Liver (tissue), 3 donors: Measurements from ENCODE around the gene USP6NL.

Experiments used
- EGR1 ChIP-seq, 2 donors: IDR thresholded peaks; 2 replicates each; pipeline ENCODE4 v1.6.1; 2016 to 2018; ENCODE audit warnings: antibody characterized with exemption in 2 of 2, low read depth in 2 of 2
- GABPA ChIP-seq, 2 donors: IDR thresholded peaks in 1 of 2; conservative IDR thresholded peaks in 1 of 2; 2 replicates each; pipeline ENCODE4 v1.6.1; 2016; ENCODE audit warnings: antibody characterized with exemption in 2 of 2, mild to moderate bottlenecking in 1 of 2, moderate library complexity in 1 of 2
- HNF4A ChIP-seq, 2 donors: conservative IDR thresholded peaks; 2 replicates each; pipeline ENCODE4 v1.6.1; 2016; ENCODE audit warnings: antibody characterized with exemption in 2 of 2, mild to moderate bottlenecking in 2 of 2
- HNF4G ChIP-seq: IDR thresholded peaks from 2 replicates; pipeline ENCODE4 v1.6.1; 2016; ENCODE audit warnings: antibody characterized with exemption
- JUND ChIP-seq, 2 donors: IDR thresholded peaks; 2 replicates each; pipeline ENCODE4 v1.6.1; 2016; ENCODE audit warnings: antibody characterized with exemption in 2 of 2
- SP1 ChIP-seq: IDR thresholded peaks from 2 replicates; pipeline ENCODE4 v1.6.1; 2018; ENCODE audit warnings: antibody characterized with exemption, mild to moderate bottlenecking
- TAF1 ChIP-seq: conservative IDR thresholded peaks from 2 replicates; pipeline ENCODE4 v1.6.1; 2016; ENCODE audit warnings: antibody characterized with exemption, mild to moderate bottlenecking
- YY1 ChIP-seq: IDR thresholded peaks from 2 replicates; pipeline ENCODE4 v1.6.1; 2016; ENCODE audit warnings: antibody characterized with exemption, mild to moderate bottlenecking
- TF ChIP-seq, protein P1 (sequence below): fragments of 150-350 bp; IDR thresholded peaks from 2 replicates; pipeline ENCODE4 v1.5.1; 2017; ENCODE audit warnings: improper control_type of control experiment, low read depth, low read length; ENCODE audit not compliant: missing input control
- TF ChIP-seq, protein P2 (sequence below): IDR thresholded peaks from 2 replicates; pipeline ENCODE4 v1.6.1; 2016; ENCODE audit warnings: antibody characterized with exemption
- TF ChIP-seq, protein P3 (sequence below): IDR thresholded peaks from 2 replicates; pipeline ENCODE4 v1.6.1; 2016; ENCODE audit warnings: antibody characterized with exemption, mild to moderate bottlenecking
- TF ChIP-seq, protein P4 (sequence below): IDR thresholded peaks from 2 replicates; pipeline ENCODE4 v1.6.1; 2016; ENCODE audit warnings: antibody characterized with exemption
- TF ChIP-seq, protein P5 (sequence below): IDR thresholded peaks from 2 replicates; pipeline ENCODE4 v1.6.1; 2016; ENCODE audit warnings: antibody characterized with exemption
- donor health status: healthy.
- donor health status: healthy.

DNA sequence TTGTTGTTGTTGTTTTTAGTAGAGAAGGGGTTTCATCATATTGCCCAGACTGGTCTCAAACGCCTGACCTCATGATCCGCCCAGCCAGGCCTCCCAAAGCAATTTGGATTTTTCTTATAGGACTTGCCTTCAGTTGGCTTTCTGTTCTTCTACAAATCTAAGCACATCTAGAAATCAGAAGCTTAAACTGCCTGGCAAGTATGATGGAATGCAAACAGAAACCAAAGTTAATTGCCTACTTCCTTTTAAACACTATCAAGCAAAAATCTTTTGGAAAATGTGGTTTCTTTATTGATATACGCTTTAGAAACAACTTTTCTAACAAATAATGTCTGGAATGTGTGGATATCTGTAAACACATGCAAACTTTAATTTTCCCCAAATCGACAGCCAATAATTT, 64.9 kb downstream of the USP6NL start:
- TF ChIP-seq EGR1 (IDR thresholded peaks at IDR 0.05; ENCODE audit: low read depth in 2 of 2) (no peak), SP1 (no peak), HNF4G (no peak), HNF4A (conservative IDR thresholded peaks at IDR 0.05) (no peak), YY1 (no peak), TAF1 (no peak), GABPA (IDR thresholded peaks at IDR 0.05 in 1 of 2, conservative IDR thresholded peaks at IDR 0.05 in 1 of 2) (no peak), JUND (IDR thresholded peaks at IDR 0.05) (no peak)
- TF ChIP-seq, protein P1, sequence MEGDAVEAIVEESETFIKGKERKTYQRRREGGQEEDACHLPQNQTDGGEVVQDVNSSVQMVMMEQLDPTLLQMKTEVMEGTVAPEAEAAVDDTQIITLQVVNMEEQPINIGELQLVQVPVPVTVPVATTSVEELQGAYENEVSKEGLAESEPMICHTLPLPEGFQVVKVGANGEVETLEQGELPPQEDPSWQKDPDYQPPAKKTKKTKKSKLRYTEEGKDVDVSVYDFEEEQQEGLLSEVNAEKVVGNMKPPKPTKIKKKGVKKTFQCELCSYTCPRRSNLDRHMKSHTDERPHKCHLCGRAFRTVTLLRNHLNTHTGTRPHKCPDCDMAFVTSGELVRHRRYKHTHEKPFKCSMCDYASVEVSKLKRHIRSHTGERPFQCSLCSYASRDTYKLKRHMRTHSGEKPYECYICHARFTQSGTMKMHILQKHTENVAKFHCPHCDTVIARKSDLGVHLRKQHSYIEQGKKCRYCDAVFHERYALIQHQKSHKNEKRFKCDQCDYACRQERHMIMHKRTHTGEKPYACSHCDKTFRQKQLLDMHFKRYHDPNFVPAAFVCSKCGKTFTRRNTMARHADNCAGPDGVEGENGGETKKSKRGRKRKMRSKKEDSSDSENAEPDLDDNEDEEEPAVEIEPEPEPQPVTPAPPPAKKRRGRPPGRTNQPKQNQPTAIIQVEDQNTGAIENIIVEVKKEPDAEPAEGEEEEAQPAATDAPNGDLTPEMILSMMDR, result no peak
- TF ChIP-seq, protein P2, sequence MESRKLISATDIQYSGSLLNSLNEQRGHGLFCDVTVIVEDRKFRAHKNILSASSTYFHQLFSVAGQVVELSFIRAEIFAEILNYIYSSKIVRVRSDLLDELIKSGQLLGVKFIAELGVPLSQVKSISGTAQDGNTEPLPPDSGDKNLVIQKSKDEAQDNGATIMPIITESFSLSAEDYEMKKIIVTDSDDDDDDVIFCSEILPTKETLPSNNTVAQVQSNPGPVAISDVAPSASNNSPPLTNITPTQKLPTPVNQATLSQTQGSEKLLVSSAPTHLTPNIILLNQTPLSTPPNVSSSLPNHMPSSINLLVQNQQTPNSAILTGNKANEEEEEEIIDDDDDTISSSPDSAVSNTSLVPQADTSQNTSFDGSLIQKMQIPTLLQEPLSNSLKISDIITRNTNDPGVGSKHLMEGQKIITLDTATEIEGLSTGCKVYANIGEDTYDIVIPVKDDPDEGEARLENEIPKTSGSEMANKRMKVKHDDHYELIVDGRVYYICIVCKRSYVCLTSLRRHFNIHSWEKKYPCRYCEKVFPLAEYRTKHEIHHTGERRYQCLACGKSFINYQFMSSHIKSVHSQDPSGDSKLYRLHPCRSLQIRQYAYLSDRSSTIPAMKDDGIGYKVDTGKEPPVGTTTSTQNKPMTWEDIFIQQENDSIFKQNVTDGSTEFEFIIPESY, result no peak
- TF ChIP-seq, protein P3, sequence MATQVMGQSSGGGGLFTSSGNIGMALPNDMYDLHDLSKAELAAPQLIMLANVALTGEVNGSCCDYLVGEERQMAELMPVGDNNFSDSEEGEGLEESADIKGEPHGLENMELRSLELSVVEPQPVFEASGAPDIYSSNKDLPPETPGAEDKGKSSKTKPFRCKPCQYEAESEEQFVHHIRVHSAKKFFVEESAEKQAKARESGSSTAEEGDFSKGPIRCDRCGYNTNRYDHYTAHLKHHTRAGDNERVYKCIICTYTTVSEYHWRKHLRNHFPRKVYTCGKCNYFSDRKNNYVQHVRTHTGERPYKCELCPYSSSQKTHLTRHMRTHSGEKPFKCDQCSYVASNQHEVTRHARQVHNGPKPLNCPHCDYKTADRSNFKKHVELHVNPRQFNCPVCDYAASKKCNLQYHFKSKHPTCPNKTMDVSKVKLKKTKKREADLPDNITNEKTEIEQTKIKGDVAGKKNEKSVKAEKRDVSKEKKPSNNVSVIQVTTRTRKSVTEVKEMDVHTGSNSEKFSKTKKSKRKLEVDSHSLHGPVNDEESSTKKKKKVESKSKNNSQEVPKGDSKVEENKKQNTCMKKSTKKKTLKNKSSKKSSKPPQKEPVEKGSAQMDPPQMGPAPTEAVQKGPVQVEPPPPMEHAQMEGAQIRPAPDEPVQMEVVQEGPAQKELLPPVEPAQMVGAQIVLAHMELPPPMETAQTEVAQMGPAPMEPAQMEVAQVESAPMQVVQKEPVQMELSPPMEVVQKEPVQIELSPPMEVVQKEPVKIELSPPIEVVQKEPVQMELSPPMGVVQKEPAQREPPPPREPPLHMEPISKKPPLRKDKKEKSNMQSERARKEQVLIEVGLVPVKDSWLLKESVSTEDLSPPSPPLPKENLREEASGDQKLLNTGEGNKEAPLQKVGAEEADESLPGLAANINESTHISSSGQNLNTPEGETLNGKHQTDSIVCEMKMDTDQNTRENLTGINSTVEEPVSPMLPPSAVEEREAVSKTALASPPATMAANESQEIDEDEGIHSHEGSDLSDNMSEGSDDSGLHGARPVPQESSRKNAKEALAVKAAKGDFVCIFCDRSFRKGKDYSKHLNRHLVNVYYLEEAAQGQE, result no peak
- TF ChIP-seq, protein P4, sequence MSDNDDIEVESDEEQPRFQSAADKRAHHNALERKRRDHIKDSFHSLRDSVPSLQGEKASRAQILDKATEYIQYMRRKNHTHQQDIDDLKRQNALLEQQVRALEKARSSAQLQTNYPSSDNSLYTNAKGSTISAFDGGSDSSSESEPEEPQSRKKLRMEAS, result no peak
- TF ChIP-seq, protein P5, sequence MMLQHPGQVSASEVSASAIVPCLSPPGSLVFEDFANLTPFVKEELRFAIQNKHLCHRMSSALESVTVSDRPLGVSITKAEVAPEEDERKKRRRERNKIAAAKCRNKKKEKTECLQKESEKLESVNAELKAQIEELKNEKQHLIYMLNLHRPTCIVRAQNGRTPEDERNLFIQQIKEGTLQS, result no peak
